HEK293T (cell line): ENCODE measurements around the gene HPCAL1.

ENCODE experiments used
- CTCF ChIA-PET: fragments of 350-600 bp; formaldehyde crosslinking; extraction: SDS; loops from one replicate; lab custom pipeline; 2021; ENCODE audit warnings: antibody characterized with exemption, inconsistent platforms; lab: Yijun Ruan, JAX
- POLR2A ChIA-PET: fragments of 350-600 bp; formaldehyde crosslinking; extraction: SDS; loops from one replicate; lab custom pipeline; 2020; ENCODE audit warnings: antibody characterized with exemption, inconsistent platforms; lab: Yijun Ruan, JAX
- DNase-seq: peaks from one replicate; pipeline ENCODE4 v3.0.0; 2012; ENCODE audit warnings: mixed read lengths; ENCODE audit errors: extremely low spot score
- ARNT ChIP-seq: fragments of 450-650 bp; IDR thresholded peaks from 2 replicates; pipeline ENCODE4 v1.6.1; 2017; ENCODE audit warnings: mild to moderate bottlenecking
- BHLHE40 ChIP-seq: fragments of 450-650 bp; IDR thresholded peaks from 2 replicates; pipeline ENCODE4 v1.6.1; 2016; ENCODE audit warnings: mild to moderate bottlenecking, moderate library complexity, borderline replicate concordance
- CTBP1 ChIP-seq: fragments of 450-650 bp; IDR thresholded peaks from 2 replicates; pipeline ENCODE4 v1.6.1; 2016; ENCODE audit warnings: borderline replicate concordance
- ELF4 ChIP-seq: fragments of 450-650 bp; IDR thresholded peaks from 2 replicates; pipeline ENCODE4 v1.6.1; 2017; ENCODE audit warnings: antibody characterized with exemption
- FOXA1 ChIP-seq: fragments of 450-650 bp; IDR thresholded peaks from 2 replicates; pipeline ENCODE4 v1.6.1; 2016; ENCODE audit warnings: mild to moderate bottlenecking
- FOXK2 ChIP-seq: fragments of 450-650 bp; IDR thresholded peaks from 2 replicates; pipeline ENCODE4 v1.6.1; 2016; ENCODE audit warnings: mild to moderate bottlenecking
- FOXM1 ChIP-seq: fragments of 450-650 bp; IDR thresholded peaks from 2 replicates; pipeline ENCODE4 v1.6.1; 2017; ENCODE audit warnings: mild to moderate bottlenecking, borderline replicate concordance
- HDGF ChIP-seq: fragments of 450-650 bp; IDR thresholded peaks from 2 replicates; pipeline ENCODE4 v1.6.1; 2017; ENCODE audit warnings: antibody characterized with exemption, borderline replicate concordance
- L3MBTL2 ChIP-seq: fragments of 450-650 bp; conservative IDR thresholded peaks from 2 replicates; pipeline ENCODE4 v1.6.1; 2016; ENCODE audit warnings: mild to moderate bottlenecking
- LEF1 ChIP-seq: fragments of 450-650 bp; IDR thresholded peaks from 2 replicates; pipeline ENCODE4 v1.6.1; 2017; ENCODE audit warnings: mild to moderate bottlenecking, borderline replicate concordance
- NFRKB ChIP-seq: fragments of 450-650 bp; IDR thresholded peaks from 2 replicates; pipeline ENCODE4 v1.6.1; 2016; ENCODE audit warnings: mild to moderate bottlenecking, moderate library complexity
- SP1 ChIP-seq: fragments of 450-650 bp; IDR thresholded peaks from 2 replicates; pipeline ENCODE4 v1.6.1; 2017
- SUZ12 ChIP-seq: fragments of 450-650 bp; IDR thresholded peaks from 2 replicates; pipeline ENCODE4 v1.6.1; 2016; ENCODE audit warnings: mild to moderate bottlenecking
- TARDBP ChIP-seq: fragments of 450-650 bp; IDR thresholded peaks from 2 replicates; pipeline ENCODE4 v1.6.1; 2016
- ZNF384 ChIP-seq: fragments of 450-650 bp; IDR thresholded peaks from 2 replicates; pipeline ENCODE4 v1.6.1; 2016
- TF ChIP-seq, protein P1 (sequence below): fragments of 450-650 bp; IDR thresholded peaks from 2 replicates; pipeline ENCODE4 v1.6.1; 2016

HPCAL1 gene

GRCh38 chr2:10338270-10339188 is 35.8 kb downstream of the HPCAL1 start:
- TF ChIP-seq ARNT (no peak), NFRKB (no peak), CTBP1 (no peak), ELF4 (no peak), HDGF (no peak), FOXK2 (no peak), TARDBP (no peak)
- ChIA-PET CTCF (no interaction called here), POLR2A (no interaction called here)
- no peak for DNase-seq

- no peak for DNase-seq
- CTCF ChIA-PET = no interaction called here
- POLR2A ChIA-PET = no interaction called here
- TF ChIP-seq BHLHE40 (no peak), ZNF384 (no peak), FOXM1 (no peak), ELF4 (no peak), SUZ12 (no peak), CTBP1 (no peak), FOXA1 (no peak), HDGF (no peak), FOXK2 (no peak), TARDBP (no peak), SP1 (no peak)
Measured at GRCh38 chr2:10339647-10340592, 37.2 kb downstream of the HPCAL1 start.

- CTCF ChIA-PET = no interaction called here
- POLR2A ChIA-PET = no interaction called here
- no peak for TF ChIP-seq CTBP1
- no peak for TF ChIP-seq FOXK2
- TF ChIP-seq FOXM1 = no peak
- no peak for TF ChIP-seq L3MBTL2
- TF ChIP-seq, protein P1, sequence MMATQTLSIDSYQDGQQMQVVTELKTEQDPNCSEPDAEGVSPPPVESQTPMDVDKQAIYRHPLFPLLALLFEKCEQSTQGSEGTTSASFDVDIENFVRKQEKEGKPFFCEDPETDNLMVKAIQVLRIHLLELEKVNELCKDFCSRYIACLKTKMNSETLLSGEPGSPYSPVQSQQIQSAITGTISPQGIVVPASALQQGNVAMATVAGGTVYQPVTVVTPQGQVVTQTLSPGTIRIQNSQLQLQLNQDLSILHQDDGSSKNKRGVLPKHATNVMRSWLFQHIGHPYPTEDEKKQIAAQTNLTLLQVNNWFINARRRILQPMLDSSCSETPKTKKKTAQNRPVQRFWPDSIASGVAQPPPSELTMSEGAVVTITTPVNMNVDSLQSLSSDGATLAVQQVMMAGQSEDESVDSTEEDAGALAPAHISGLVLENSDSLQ = no peak
- no peak for TF ChIP-seq SP1
- TF ChIP-seq FOXA1 = no peak
- no peak for TF ChIP-seq BHLHE40
- no peak for TF ChIP-seq SUZ12
- no peak for TF ChIP-seq ARNT
- no peak for TF ChIP-seq LEF1
Measured at GRCh38 chr2:10340593-10340975, 37.9 kb downstream of the HPCAL1 start.

GRCh38 chr2:10341193-10341592 is 38.5 kb downstream of the HPCAL1 start:
- ChIA-PET POLR2A (no interaction called here), CTCF (no interaction called here)
- DNase-seq = no peak
- no peak for TF ChIP-seq CTBP1

More at GRCh38 chr2:10340593-10340975, 37.9 kb downstream of the HPCAL1 start:
- DNase-seq = no peak

DNA sequence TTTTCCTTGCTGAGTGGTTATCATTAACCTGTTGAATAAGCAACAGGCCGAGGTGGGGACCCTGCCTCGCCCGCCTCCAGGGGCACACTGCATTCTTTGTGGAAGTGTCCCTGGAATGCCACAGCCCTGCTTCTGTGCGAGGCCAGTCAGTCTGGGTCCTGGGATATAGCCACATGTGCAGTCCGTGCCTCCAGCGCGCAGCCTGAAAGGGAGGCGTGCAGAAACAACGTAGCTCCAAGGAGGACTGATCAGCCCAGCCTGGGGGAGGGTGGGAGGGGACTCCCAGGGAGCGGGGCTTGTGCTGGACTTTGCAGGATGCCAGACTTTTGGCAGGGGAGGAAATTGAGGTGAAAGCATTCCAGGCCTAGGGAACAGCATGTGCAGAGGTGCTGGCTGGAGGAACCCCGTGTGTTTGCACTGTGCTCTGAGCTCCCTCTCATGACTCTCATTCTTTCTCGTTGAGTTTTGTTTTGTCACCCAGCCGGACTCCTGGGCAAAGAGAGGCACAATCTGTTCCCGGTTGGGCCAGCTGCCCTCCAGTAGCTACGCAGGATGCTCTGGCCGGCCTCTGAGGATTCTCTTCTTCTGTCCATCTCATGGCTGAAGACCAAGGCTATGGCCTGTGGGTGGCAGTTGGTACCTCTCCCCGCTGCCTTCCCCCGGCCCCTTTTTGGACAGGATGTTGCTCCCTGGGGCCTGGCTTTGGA is 39.7 kb downstream of the HPCAL1 start:
- POLR2A ChIA-PET = no interaction called here
- CTCF ChIA-PET = no interaction called here
- DNase-seq = no peak
- TF ChIP-seq FOXA1 (no peak), LEF1 (no peak), NFRKB (no peak), FOXK2 (no peak), BHLHE40 (no peak), FOXM1 (no peak), L3MBTL2 (no peak), ARNT (no peak), SUZ12 (no peak), TARDBP (no peak), SP1 (no peak), HDGF (no peak), ZNF384 (no peak), CTBP1 (no peak), ELF4 (no peak)
- TF ChIP-seq, protein P1 = no peak

DNA sequence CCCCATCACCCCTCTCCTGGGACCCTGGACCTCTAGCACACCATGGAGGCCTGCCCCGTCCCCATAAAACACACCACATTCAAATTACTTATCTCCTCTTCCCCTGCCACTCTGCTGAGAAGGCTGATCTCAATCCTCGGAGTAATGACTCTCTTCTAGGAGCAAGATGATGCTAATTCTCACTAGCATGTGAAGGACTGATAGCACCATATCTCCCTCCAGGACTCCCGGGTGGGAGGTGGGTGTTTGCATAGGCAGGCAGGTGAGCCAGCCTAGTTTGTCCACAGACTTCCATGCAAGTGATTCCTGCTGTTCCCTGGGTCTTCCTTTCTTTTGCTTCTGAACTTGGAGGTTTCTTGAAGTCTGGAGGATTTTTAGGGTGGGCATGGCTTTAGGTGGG is 40.5 kb downstream of the HPCAL1 start:
- TF ChIP-seq LEF1 (no peak), BHLHE40 (no peak), ZNF384 (no peak), SUZ12 (no peak), ARNT (no peak), TARDBP (no peak), SP1 (no peak), NFRKB (no peak), FOXK2 (no peak), L3MBTL2 (no peak), CTBP1 (no peak), FOXA1 (no peak), FOXM1 (no peak), ELF4 (no peak), HDGF (no peak)
- TF ChIP-seq, protein P1 = no peak
- POLR2A ChIA-PET = no interaction called here
- CTCF ChIA-PET = no interaction called here
- no peak for DNase-seq
